Measurements from ENCODE around the gene AQP3. TPM values are rescaled to one million over a fixed set of nuclear protein-coding genes. Genes with fewer than 3 reads are reported as not detected.
A peak's percentile ranks its signal among the peaks of the same experiment; 100 is the strongest.

AQP3 gene
- total and polyA plus RNA-seq, 2 of the 13 experiments (the other 11 are each of a cell fraction or from before 2014, with no cell fraction given) = 1.4 to 5.5 TPM

GRCh38 chr9:33439731-33440130 is 7.7 kb downstream of the AQP3 start:
- H3K4me1 ChIP-seq (ENCODE audit: insufficient read depth, low read length) = peaks cover 35% of the 10 kb centered on the region
- TF ChIP-seq SALL2 (CRISPR knock-in tag; IDR thresholded peaks at IDR 0.05) = no peak
- peak; percentile 94 for TF ChIP-seq ZNF768 (CRISPR knock-in tag; IDR thresholded peaks at IDR 0.05)
- H3K4me2 ChIP-seq (ENCODE audit: low read depth, low read length) = no peak overlapping the region
- no peaks in the 10 kb centered on the region for H3K9me3 ChIP-seq (ENCODE audit: low read length)
- H3K79me2 ChIP-seq (ENCODE audit: insufficient read depth, low read length) = no peaks in the 10 kb centered on the region
- no peak overlapping the region for H3K4me3 ChIP-seq (replicated peaks in 1 of 3; ENCODE audit: insufficient read depth in 1 of 3, low read depth in 2 of 3, low read length in 3 of 3)
- no peak overlapping the region for H3K27ac ChIP-seq (ENCODE audit: extremely low read length, insufficient read depth, low read length)
- intact Hi-C loops (cut with micrococcal nuclease; ENCODE audit: unreplicated experiment) (no loop called here), in situ Hi-C loops (cut with HindIII; ENCODE audit: extremely low pct_ligation_motif_present, low pct_unique_long_range_greater_than_20kb) (no loop called here)
- FAIRE-seq (no peak), DNase-seq (ENCODE audit: low spot score) (no peak), ATAC-seq (no peak)
- H3K36me3 ChIP-seq (replicated peaks in 1 of 2; ENCODE audit: control insufficient read depth in 1 of 2, insufficient read depth in 2 of 2, low read length in 2 of 2) = no peaks in the 10 kb centered on the region
- no peaks in the 10 kb centered on the region for H4K20me1 ChIP-seq (ENCODE audit: insufficient read depth, low read length)
- CTCF ChIA-PET (ENCODE audit: low intra/inter-chr PET ratio, low total read pairs) = no interaction called here
- H3K27me3 ChIP-seq (ENCODE audit: control insufficient read depth in 1 of 2, insufficient read depth in 2 of 2, low read length in 2 of 2) = peaks cover 3 to 24% of the 10 kb centered on the region in 2 experiments; a peak in 4 of 5 replicates
- WGBS (ENCODE audit: low lambda C conversion rate) = 48% methylated on average over 6 of the region's 6 CpGs
- POLR2A ChIA-PET = interaction anchor here (1.0 kb wide), 1 partner anchor 34 kb away, joined by 3 read pairs; the partner anchor contains the start of gene NOL6
- no peak overlapping the region for H3K9ac ChIP-seq (ENCODE audit: insufficient read depth, low read depth, low read length)
- H2AFZ ChIP-seq (ENCODE audit: low read length) = no peak overlapping the region
- BruUV-seq (replicated peaks) = no TSS peak

GRCh38 chr9:33438926-33439680 is 8.3 kb downstream of the AQP3 start:
- ChIA-PET CTCF (ENCODE audit: low intra/inter-chr PET ratio, low total read pairs) (no interaction called here), POLR2A (interaction anchor here (1.0 kb wide), 1 partner anchor 35 kb away, joined by 3 read pairs; the partner anchor contains the start of gene NOL6)
- intact Hi-C loops (cut with micrococcal nuclease; ENCODE audit: unreplicated experiment) (no loop called here), in situ Hi-C loops (cut with HindIII; ENCODE audit: extremely low pct_ligation_motif_present, low pct_unique_long_range_greater_than_20kb) (no loop called here)
- Histone ChIP-seq H3K27ac (ENCODE audit: extremely low read length, insufficient read depth, low read length) (no peak overlapping the region), H4K20me1 (ENCODE audit: insufficient read depth, low read length) (no peaks in the 10 kb centered on the region), H3K27me3 (ENCODE audit: control insufficient read depth in 1 of 2, insufficient read depth in 2 of 2, low read length in 2 of 2) (peaks cover 3 to 28% of the 10 kb centered on the region in 2 experiments; a peak in 3 of 5 replicates), H3K9me3 (ENCODE audit: low read length) (no peaks in the 10 kb centered on the region), H3K9ac (ENCODE audit: insufficient read depth, low read depth, low read length) (no peak overlapping the region), H3K4me1 (ENCODE audit: insufficient read depth, low read length) (peaks cover 37% of the 10 kb centered on the region), H3K4me2 (ENCODE audit: low read depth, low read length) (no peak overlapping the region), H3K79me2 (ENCODE audit: insufficient read depth, low read length) (no peaks in the 10 kb centered on the region), H2AFZ (ENCODE audit: low read length) (no peak overlapping the region), H3K36me3 (replicated peaks in 1 of 2; ENCODE audit: control insufficient read depth in 1 of 2, insufficient read depth in 2 of 2, low read length in 2 of 2) (no peaks in the 10 kb centered on the region), H3K4me3 (replicated peaks in 1 of 3; ENCODE audit: insufficient read depth in 1 of 3, low read depth in 2 of 3, low read length in 3 of 3) (no peak overlapping the region)
- ATAC-seq = no peak
- no peak for FAIRE-seq
- BruUV-seq (replicated peaks) = no TSS peak
- TF ChIP-seq FOXA3 (CRISPR knock-in tag; IDR thresholded peaks at IDR 0.05) (no peak), ATF3 (CRISPR knock-in tag; IDR thresholded peaks at IDR 0.05) (no peak), ZNF230 (CRISPR knock-in tag; IDR thresholded peaks at IDR 0.05) (no peak), MNT (IDR thresholded peaks at IDR 0.05) (peak; percentile 65)
- WGBS (ENCODE audit: low lambda C conversion rate) = 62% methylated on average over 7 of the region's 7 CpGs
- DNase-seq (ENCODE audit: low spot score) = no peak

Measured in HepG2 (cell line).